IPS-18c (cell line): Measurements from ENCODE around the gene TXNDC15.
"Not testable (repeated sequence)": the region's sequence is repeated elsewhere in the genome, so short reads cannot be mapped to it uniquely, and the experiment has no call there.

Experiments used
- H3K4me3 ChIP-seq: 2 replicates; pipeline ENCODE4 v1.7.0; 2013; ENCODE audit warnings: low read depth, mild to moderate bottlenecking, low read length, moderate library complexity; ENCODE audit not compliant: insufficient read depth
- H3K9me3 ChIP-seq: one replicate; pipeline ENCODE4 v1.6.1; 2013; ENCODE audit warnings: mild to moderate bottlenecking, low read length, moderate library complexity; ENCODE audit not compliant: control insufficient read depth, insufficient read depth

TXNDC15 gene

DNA sequence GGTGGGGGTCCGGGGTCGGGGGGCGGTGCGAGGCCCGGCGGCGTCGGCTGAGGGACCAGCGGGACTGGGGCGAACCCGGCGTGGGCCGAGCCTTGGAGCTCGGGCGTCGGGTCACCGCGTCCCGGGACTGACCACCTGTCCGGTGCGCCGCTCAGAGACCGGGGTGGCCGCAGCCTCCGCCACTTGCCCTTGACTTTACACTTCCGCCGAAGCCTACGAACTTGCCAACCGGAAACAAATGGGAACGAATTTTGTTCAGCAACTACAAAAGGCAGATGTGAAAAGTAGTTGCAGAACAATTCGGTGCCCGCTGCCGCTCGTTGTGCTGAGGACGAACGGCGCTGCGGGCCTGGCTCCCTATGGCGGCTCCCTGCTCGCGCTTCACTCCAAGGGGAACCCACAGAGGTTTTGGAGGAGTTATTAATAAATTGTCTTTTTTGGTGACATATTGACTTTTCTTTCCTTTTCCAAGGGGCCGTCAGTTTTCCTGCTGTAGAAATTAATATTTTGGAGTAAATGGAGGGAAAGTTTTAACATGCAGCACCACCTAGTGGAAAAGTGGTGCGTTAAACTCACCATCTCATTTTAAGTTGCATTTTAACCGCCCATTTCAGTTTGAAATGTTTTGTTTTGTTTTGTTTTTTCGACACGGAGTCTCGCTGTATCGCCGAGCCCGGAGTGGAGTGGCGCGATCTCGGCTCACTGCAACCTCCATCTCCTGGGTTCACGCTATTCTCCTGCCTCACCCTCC lies 31.2 kb downstream of the TXNDC15 start:
- peak overlapping the region; percentile 58 for H3K4me3 ChIP-seq

DNA sequence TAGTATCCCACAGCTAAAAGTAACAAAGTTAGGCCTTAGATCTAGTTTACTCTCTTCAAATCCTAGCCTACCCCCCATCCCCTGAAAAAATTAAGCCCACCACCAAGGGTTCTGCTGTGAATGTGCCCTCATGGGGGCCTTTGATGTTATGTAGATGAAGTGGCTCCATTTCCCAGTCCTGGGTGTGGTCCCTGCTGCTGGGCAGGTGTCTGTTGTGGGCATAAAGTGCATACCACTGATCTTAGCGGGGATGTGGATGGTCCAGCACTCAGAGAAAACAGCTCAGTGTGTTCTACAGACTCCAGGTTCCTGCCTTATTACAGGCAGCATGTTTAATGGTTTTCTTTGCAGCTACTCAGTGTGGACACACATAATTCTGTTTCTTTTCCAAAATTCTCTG lies 32.6 kb downstream of the TXNDC15 start:
- no peak overlapping the region for H3K4me3 ChIP-seq

More for the DNA sequence above, 31.2 kb downstream of the TXNDC15 start:
- H3K9me3 ChIP-seq: no peaks in the 10 kb centered on the region

DNA sequence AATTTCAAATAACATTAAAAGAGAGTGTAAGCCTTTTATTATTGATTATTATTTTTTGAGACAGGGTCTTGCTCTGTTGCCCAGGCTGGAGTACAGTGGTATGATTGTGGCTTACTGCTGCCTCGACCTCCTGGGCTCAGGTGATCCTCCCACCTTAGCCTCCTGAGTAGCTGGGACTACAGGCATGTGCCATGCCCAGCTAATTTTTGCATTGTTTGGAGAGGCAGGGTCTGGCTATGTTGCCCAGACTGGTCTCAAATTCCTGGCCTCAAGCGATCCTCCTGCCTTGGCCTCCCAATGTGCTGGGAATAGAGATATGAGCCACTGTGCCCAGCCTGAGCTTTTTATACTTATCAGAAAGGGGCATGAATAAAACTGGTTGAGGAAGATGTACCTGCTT lies 36.6 kb downstream of the TXNDC15 start:
- H3K9me3 ChIP-seq, H3K4me3 ChIP-seq: not testable (repeated sequence)

More for the DNA sequence above, 32.6 kb downstream of the TXNDC15 start:
- no peaks in the 10 kb centered on the region for H3K9me3 ChIP-seq

DNA sequence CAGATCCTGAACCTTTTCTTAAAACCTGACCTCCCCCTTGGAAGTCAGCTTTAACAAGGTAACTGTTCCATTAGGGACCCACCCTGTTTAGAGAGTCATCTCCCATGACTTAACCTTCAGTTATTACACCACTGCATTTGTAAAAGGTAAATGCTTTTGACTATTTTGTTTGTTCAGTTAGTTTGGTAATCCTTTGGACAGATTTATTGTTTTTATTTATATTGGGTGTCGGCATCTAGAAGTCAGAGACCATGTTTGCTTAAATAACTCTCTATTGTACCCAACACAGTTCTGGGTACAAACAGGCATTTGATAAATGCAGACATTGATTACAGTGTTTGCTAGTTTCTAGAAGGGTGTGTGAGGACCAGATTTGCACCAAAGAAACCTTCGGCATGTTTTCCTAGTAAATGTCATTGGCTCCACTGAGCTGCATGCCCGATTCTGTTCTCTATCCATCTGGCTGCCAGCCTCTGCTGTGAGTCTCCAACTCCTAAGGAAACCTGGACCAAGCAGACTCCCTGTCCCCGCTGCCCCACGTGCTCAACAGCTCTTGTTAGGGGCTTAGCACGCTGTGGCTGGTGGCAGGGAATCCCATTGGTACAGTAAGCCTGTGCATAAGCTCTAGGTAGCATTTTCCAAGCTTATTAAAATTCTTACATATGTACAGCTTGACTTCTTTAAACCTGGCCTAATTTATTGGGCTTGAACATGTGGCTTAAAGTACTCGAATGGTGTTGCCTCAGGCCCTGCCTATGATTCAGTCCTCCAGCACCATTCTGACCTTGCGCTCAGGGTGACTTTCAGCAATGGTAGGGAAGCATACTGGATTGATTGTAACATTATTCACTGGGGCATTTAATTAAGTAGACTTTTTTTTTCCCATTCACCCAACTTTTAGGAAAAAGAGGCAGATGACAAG lies 37.4 kb downstream of the TXNDC15 start:
- Histone ChIP-seq H3K4me3 (no peak overlapping the region), H3K9me3 (no peaks in the 10 kb centered on the region)

DNA sequence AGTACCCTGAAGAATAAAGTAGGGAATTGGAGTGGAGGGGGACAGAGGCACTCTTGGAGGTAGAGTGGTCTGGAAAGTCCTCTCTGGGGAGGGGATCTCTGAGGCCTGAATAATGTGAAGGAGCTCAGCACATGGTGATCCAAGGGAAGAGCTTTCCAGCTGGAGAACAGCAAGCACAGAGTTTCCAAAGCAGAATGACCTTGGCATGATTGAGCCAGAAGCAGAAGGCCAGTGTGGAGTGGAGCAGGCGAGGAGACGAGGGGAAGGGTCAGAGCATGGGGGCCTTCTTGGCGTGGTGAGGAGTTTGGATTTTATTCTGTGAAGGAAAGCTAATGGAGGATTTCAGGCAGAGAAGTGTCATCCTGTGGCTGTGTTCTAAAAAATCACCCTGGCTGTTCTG lies 39.1 kb downstream of the TXNDC15 start:
- H3K4me3 ChIP-seq: no peak overlapping the region

DNA sequence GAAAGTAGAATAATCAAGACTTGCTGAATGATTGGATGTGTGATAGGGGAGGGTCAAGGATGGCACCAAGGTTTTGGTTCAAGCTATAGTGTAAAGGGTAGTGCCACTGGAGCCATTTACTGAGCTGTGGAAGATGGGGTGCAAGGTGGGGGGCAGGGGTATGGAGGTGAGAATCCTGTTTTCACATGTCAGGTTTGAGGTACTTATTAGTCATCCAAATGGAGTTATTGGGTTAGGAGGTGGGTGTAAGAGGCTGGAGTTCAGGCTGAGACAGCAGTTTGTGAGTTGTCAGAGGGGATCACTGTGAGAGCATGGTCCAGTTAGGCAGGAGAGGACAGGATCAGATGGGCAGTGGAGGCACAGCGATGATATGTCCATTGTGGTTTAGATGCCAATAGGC lies 39.6 kb downstream of the TXNDC15 start:
- no peak overlapping the region for H3K4me3 ChIP-seq
- H3K9me3 ChIP-seq: no peaks in the 10 kb centered on the region

More for the DNA sequence above, 39.1 kb downstream of the TXNDC15 start:
- no peaks in the 10 kb centered on the region for H3K9me3 ChIP-seq

DNA sequence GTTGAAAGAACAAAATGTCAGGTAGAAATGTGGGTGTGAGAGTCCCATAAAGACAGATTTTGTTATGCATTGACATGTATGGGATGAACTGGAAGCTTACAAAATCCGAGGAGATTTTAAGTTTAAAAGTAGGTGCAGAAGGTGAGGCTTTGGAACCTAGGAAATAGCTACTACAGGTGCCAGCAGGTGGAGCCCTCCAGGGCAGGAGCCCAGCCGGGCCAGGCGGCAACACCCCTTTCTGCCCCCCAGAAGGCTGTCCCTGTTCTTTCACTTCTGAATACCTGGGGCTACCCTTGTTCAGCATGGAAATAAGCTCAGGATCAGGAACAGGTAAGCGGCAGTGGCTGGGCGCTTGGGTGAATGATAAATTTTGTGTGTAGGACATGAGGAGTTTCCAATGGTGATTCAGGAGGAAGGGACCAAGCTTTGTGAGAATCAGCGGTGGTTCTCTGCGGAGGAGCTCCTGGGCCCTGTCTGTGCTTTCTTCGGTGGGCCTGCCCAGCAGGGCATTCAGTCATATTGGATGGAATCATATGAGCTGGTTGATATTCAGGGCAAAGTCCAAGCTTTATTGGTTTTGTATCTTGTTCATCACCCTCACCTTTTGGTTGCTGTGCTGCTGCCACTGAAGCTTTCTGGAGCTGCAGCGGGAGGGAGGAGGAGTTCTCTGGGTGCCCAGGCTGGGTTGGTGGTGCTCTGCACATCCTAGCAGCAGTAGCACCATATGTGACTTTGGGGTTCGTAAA lies 43.1 kb downstream of the TXNDC15 start:
- Histone ChIP-seq H3K9me3 (peaks cover 2% of the 10 kb centered on the region), H3K4me3 (no peak overlapping the region)

DNA sequence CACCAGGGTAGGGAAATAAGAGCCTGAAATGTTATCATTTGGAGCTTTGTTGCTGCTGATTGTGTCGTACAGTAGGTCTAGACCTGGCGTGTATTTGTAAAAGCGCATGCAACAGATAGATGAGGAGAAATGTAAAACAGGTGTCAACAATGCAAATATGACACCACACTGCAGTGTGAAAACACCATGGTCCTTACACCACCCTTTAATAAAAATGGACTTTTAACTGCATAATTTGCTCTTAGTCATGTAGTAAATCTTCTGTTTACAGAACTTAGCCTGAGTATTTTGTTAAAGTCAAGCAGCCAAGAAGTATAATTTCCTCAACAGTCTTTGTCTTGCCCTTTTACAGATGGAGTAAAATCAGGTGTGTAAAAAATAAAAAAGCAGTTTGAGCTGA lies 44.7 kb downstream of the TXNDC15 start:
- Histone ChIP-seq H3K9me3 (peaks cover 2% of the 10 kb centered on the region), H3K4me3 (no peak overlapping the region)

DNA sequence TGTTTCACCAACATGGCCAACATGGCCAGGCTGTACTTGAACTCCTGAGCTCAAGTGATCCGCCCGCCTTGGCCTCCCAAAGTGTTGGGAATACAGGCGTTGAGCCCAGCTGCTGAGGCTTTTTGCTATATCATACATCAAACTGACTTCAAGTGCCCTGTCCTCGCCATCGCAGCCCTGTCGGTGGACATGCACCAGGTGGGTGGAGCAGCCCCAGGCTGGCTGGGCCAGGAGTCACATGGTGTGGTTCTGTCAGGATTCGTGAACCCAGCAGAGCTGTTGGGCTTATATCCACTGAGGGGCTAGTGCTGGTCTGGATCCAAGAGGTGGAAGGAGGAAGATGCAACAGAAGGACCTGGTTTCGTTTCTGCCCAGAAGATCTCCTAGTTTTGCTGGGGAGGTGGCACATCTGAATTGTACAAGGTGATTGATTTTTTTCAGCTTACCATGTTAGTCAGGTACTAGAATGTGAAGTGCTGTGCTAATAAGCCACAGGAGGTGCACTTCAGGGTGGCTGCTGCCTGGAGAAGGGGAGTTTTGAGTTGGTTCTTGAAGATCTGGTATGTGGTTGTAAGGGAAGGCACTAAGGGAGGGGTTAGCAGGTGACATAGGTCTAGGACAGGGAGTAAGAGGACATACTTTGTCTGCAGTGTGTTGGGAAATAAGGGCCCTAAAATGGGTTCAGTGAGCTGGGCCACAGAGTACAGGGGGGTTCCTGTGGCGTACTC lies 46.8 kb downstream of the TXNDC15 start:
- Histone ChIP-seq H3K4me3 (no peak overlapping the region), H3K9me3 (peaks cover 2% of the 10 kb centered on the region)

DNA sequence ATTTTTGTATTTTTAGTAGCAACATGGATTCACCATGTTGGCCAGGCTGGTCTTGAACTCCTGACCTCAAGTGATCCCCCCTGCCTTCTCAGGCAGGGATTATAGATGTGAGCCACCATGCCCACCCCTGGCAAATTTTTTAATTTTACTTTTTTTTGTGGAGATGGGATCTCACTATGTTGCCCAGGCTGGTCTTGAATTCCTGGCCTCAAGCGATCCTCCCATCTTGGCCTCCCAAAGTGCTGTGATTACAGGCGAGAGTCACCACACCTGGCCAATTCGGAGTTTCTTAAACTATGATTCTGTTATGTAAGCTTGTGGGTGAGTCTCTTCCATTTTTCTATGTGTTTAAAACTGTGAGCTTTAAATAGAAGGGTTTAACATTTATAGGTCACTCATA lies 58.3 kb downstream of the TXNDC15 start:
- H3K4me3 ChIP-seq: no peak overlapping the region
- no peaks in the 10 kb centered on the region for H3K9me3 ChIP-seq

DNA sequence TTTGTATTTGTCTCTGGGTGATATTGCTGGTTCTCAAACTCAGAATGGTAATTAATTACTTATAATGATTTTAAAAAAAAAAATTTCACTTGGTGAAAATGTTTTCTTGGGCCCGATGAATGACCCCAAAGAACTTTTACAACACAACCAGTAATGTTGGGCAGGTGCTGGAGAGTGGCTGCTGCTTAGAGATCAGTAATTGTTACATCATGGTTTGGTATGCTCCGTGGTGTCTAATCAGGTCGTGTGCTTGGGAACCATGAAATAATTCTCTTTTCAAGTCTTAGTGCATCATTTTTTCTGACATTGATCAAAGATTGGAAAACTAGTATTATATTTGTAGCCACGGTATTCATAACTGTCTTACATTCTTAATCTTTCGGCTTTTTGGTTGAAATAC lies 60.0 kb downstream of the TXNDC15 start:
- H3K9me3 ChIP-seq: no peaks in the 10 kb centered on the region
- H3K4me3 ChIP-seq: no peak overlapping the region

DNA sequence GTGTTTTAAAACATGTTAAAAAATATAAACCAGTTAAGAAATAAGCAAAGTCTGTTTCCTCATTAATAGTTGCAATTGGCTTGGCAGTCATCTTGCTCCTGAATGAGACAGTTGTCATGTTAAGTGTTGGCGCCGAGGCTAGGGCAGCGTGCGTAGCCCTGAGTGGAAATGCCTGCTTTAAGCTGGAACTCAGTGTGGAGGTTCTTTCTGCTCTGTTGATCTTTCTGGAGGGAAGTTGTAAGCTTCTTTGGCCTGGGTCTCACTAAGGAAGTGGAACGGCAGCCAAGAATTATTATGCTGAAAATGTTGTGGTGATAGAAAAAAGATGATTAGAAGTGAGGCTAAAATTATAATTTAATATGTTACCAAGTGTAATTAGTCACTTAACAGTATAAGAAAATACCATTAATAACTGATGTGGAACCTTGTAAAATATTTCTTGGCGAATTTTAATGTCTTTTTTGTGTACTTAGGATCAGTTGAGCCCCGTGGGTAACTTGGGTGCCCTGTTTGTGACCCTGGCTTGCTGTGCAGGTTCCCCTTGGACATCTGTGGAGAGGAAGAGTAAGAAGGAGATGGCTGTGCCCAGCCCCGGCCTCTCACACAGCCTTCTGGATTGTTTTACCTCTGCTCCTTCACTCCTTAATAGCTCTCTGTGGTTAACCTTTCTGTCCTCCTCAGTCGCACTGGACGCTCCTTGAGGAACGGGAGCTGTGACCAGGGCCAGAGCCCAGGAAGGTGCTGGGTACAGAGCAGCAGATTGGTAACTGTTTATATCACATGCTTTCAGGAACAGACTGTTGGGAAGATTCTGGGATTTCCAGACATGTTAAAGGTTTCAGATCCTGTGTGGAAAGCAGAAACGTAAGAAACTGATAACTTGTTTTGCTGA lies 61.8 kb downstream of the TXNDC15 start:
- H3K4me3 ChIP-seq: no peak overlapping the region
- no peaks in the 10 kb centered on the region for H3K9me3 ChIP-seq

DNA sequence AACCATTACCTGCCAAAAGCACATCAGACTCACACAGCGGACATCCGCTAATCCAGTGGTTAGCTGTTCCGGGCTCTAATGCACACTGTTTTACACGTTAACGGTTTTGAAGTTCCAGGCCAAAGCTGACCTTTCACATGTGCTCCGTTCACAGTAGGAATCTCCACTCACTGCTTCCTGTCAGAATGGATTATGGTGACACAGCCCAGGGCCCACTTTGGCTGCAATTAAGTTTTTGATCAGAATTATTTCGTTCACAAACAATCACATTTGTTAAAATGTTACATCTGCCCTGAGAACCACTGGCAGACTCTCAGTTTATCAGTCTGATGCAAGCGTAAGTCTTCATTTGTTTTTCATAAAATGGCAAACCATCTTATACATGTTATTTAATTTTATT lies 63.4 kb downstream of the TXNDC15 start:
- Histone ChIP-seq H3K9me3 (no peaks in the 10 kb centered on the region), H3K4me3 (no peak overlapping the region)

DNA sequence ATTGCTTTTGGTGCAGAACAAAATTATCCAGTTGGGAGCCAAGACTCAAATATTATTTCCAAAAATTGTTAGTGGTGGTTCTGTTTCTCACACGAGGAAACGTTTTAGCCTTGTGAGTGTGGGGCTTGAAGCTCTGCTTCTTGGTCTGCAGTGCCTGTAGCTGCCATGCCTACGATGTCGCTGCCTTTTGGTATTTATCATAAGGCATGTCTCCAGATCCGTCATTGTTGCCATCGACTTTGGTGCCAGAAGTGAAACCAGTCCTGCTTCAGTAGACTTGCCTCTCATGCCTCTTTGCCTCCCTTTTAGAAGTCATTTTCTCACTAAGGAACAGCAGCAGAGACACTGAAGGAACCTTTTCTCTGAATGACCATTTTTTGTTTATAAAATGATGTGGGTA lies 63.9 kb downstream of the TXNDC15 start:
- H3K9me3 ChIP-seq: no peaks in the 10 kb centered on the region
- H3K4me3 ChIP-seq: no peak overlapping the region

DNA sequence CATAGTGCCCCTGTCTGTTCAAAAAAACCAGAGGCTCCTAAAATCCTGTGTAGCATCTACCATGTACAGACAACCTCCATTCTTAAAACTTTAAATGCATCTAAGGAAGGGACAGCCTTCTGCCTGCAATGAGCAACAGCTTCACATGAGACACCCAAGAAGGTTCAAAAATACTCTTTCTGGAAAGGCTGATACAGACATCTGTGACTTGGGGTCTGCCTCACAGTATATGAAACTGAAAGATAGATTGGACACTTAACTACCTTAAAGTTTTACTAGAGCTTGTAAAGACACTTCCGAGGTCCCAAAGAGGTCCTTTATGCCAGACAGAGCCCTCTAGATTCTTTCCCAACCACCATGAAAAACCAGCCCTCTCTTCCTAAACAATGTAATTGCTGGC lies 65.3 kb downstream of the TXNDC15 start:
- Histone ChIP-seq H3K9me3 (no peaks in the 10 kb centered on the region), H3K4me3 (no peak overlapping the region)

DNA sequence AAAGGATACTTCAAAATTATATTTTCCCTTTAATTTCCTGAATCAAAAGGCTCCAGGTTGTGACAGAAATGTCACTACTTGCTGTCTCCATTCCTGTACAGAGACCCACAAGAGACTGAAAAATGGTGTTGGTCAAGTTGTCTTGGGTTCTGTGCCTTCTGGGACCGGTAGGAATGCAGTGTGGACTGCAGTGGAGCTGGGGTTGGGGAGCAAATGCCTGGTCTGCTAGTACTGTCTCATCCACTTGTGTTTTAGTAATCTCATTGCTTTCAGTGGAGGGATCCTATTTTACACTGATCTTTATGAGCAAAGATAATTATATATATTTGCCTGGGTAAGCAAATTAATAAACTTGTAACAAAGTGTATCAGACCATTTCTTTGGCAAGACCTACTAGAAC lies 69.4 kb downstream of the TXNDC15 start:
- H3K9me3 ChIP-seq: no peaks in the 10 kb centered on the region
- no peak overlapping the region for H3K4me3 ChIP-seq
